ENCODE measurements around the gene PCSK2. TPM values are rescaled to one million over a fixed set of nuclear protein-coding genes. Genes with fewer than 3 reads are reported as not detected.

The PCSK2 gene
- 1.0 TPM for total RNA-seq (ENCODE audit: unreplicated experiment)
- long read RNA-seq, full-length matches to known transcripts: 2 of 2 reads
- long read RNA-seq, partial matches to known transcripts: 0 of 2 reads
- long read RNA-seq, other reads (novel, unspliced or antisense): 0 of 2 reads

- Mint-ChIP-seq H3K4me3 (ENCODE audit: unreplicated experiment) (peak within 1 kb of the TSS; percentile 90), H3K4me1 (ENCODE audit: unreplicated experiment) (peaks cover 23% of the 10 kb centered on the region), H3K36me3 (ENCODE audit: low read depth, unreplicated experiment) (no peaks in the 10 kb centered on the region), H3K9me3 (ENCODE audit: unreplicated experiment) (no peaks in the 10 kb centered on the region), H3K27me3 (ENCODE audit: unreplicated experiment) (peaks cover 11% of the 10 kb centered on the region), H3K27ac (ENCODE audit: unreplicated experiment) (peak within 1 kb of the TSS; percentile 65)
- no peak for TF ChIP-seq CTCF (IDR thresholded peaks at IDR 0.05; ENCODE audit: unreplicated experiment)
- DNase-seq (ENCODE audit: low spot score): peak; percentile 76
Observed at GRCh38 chr20:17226410-17227218, at the start of gene PCSK2. PCSK2 (plus strand) TSS chr20:17227040; CDS start chr20:17227306, 266 bp downstream.

GRCh38 chr20:17177341-17177740 is 49.5 kb upstream of the PCSK2 start:
- Mint-ChIP-seq H3K27me3 (ENCODE audit: unreplicated experiment) (no peaks in the 10 kb centered on the region), H3K4me1 (ENCODE audit: unreplicated experiment) (no peaks in the 10 kb centered on the region), H3K9me3 (ENCODE audit: unreplicated experiment) (no peaks in the 10 kb centered on the region), H3K36me3 (ENCODE audit: low read depth, unreplicated experiment) (no peaks in the 10 kb centered on the region), H3K4me3 (ENCODE audit: unreplicated experiment) (no peak overlapping the region), H3K27ac (ENCODE audit: unreplicated experiment) (no peak overlapping the region)
- TF ChIP-seq CTCF (IDR thresholded peaks at IDR 0.05; ENCODE audit: unreplicated experiment): no peak
- no peak for DNase-seq (ENCODE audit: low spot score)

DNA sequence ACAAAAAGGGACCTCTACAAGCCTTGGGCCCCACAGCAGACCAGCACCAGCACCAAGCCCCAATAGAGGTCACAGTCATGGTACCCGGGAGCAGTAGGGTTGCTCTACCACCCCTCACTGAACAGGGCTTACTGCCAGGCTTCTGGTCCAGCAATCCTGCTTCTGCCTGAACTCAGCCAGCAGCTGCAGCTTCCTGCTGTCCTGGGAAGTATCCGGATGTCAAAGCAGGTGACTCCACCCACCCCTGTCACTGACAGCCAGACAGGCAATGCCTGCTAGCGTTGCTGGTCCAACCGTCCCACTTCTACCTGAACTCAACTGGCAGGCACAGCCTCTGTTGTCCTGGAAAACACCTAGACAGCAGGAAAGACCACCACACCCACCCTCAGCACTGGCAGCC is 47.0 kb upstream of the PCSK2 start:
- DNase-seq (ENCODE audit: low spot score): no peak
- Mint-ChIP-seq H3K4me1 (ENCODE audit: unreplicated experiment) (no peaks in the 10 kb centered on the region), H3K27ac (ENCODE audit: unreplicated experiment) (no peak overlapping the region), H3K36me3 (ENCODE audit: low read depth, unreplicated experiment) (no peaks in the 10 kb centered on the region), H3K27me3 (ENCODE audit: unreplicated experiment) (peaks cover 1% of the 10 kb centered on the region), H3K9me3 (ENCODE audit: unreplicated experiment) (no peaks in the 10 kb centered on the region), H3K4me3 (ENCODE audit: unreplicated experiment) (no peak overlapping the region)
- TF ChIP-seq CTCF (IDR thresholded peaks at IDR 0.05; ENCODE audit: unreplicated experiment): no peak

- DNase-seq (ENCODE audit: low spot score): no peak
- Mint-ChIP-seq H3K4me1 (ENCODE audit: unreplicated experiment) (peaks cover 12% of the 10 kb centered on the region), H3K27me3 (ENCODE audit: unreplicated experiment) (no peaks in the 10 kb centered on the region), H3K27ac (ENCODE audit: unreplicated experiment) (no peak overlapping the region), H3K36me3 (ENCODE audit: low read depth, unreplicated experiment) (no peaks in the 10 kb centered on the region), H3K4me3 (ENCODE audit: unreplicated experiment) (no peak overlapping the region), H3K9me3 (ENCODE audit: unreplicated experiment) (no peaks in the 10 kb centered on the region)
- TF ChIP-seq CTCF (IDR thresholded peaks at IDR 0.05; ENCODE audit: unreplicated experiment): no peak
Observed at GRCh38 chr20:17189976-17190695, 36.7 kb upstream of the PCSK2 start.
